ENCODE results near the gene GARIN6. TPM values are rescaled to one million over a fixed set of nuclear protein-coding genes. Genes with fewer than 3 reads are reported as not detected.

Gene GARIN6
- total RNA-seq, 1 experiment from 2014 or later: not detected

- TF ChIP-seq SRF (IDR thresholded peaks at IDR 0.05; ENCODE audit: low read depth) (no peak), CTCF (IDR thresholded peaks at IDR 0.05 in 2 of 3, conservative IDR thresholded peaks at IDR 0.05 in 1 of 3; ENCODE audit: borderline replicate concordance in 1 of 3, insufficient read depth in 1 of 3, low read depth in 2 of 3, low read length in 2 of 3) (0 out of 6 replicates have a peak, but pooled peaks of 1 of the 3 experiments have one; percentile 3), SIN3A (IDR thresholded peaks at IDR 0.05; ENCODE audit: low read depth) (no peak)
- Histone ChIP-seq H3K4me1 (ENCODE audit: control insufficient read depth in 1 of 2, insufficient read depth in 2 of 2, low read length in 2 of 2) (no peaks in the 10 kb centered on the region), H3K79me2 (ENCODE audit: insufficient read depth, low read length) (no peaks in the 10 kb centered on the region), H3K27me3 (ENCODE audit: insufficient read depth, low read length) (peaks cover 8% of the 10 kb centered on the region; the same call in 1 of the 2 replicates), H3K4me3 (replicated peaks in 1 of 2; ENCODE audit: low read depth in 1 of 2, low read length in 2 of 2) (no peak overlapping the region), H2AFZ (ENCODE audit: low read depth, low read length, poor library complexity, severe bottlenecking) (no peak overlapping the region), H3K9me2 (ENCODE audit: insufficient read depth) (no peaks in the 10 kb centered on the region), H3K36me3 (ENCODE audit: control insufficient read depth in 1 of 2, insufficient read depth in 2 of 2, low read length in 2 of 2) (no peaks in the 10 kb centered on the region), H3K27ac (ENCODE audit: low read depth, low read length) (no peak overlapping the region), H3K9ac (ENCODE audit: low read length) (no peak overlapping the region), H4K20me1 (ENCODE audit: insufficient read depth) (no peaks in the 10 kb centered on the region), H3K4me2 (ENCODE audit: low read length) (no peak overlapping the region), H3K9me3 (ENCODE audit: control insufficient read depth in 1 of 2, insufficient read depth in 1 of 2, low read depth in 1 of 2, low read length in 2 of 2) (no peaks in the 10 kb centered on the region)
- ChIA-PET POLR2A (no interaction called here), CTCF (no interaction called here), RAD21 (ENCODE audit: low non-redundant PET in 1 of 2, low total read pairs in 2 of 2, uncharacterized antibody in 2 of 2, unreplicated experiment in 2 of 2) (no interaction called here)
- intact Hi-C loops (cut with micrococcal nuclease): no loop called here
- BruUV-seq (replicated peaks): no TSS peak
- ATAC-seq (no peak), DNase-seq (ENCODE audit: low read depth, low spot score) (no peak)
These were observed 48.8 kb upstream of the GARIN6 start for GRCh38 chr12:99598785-99599184.

DNA sequence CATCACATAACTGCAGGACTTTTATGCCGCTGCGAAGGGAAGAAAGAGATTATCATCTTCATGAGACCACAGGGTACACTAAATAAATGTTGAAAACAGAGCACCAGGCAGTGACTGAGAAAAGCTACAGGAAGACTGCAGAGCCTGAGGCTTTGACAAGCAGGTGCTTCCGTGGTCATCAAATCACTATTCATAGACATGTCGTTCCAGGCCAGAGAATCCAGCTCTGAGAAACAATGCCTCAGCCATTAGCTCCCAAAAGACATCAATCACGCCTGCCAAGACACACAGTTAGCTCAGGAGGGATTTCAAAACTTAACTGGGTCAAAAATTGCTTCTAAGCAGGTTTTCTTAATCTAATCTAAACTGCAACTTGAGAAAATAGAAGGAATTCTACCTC, 47.2 kb upstream of the GARIN6 start:
- H3K4me2 ChIP-seq (ENCODE audit: low read length): no peak overlapping the region
- H3K4me1 ChIP-seq (ENCODE audit: control insufficient read depth in 1 of 2, insufficient read depth in 2 of 2, low read length in 2 of 2): no peaks in the 10 kb centered on the region
- BruUV-seq (replicated peaks): no TSS peak
- RAD21 ChIA-PET (ENCODE audit: low non-redundant PET in 1 of 2, low total read pairs in 2 of 2, uncharacterized antibody in 2 of 2, unreplicated experiment in 2 of 2): no interaction called here
- no peak overlapping the region for H3K27ac ChIP-seq (ENCODE audit: low read depth, low read length)
- H3K9me2 ChIP-seq (ENCODE audit: insufficient read depth): no peaks in the 10 kb centered on the region
- intact Hi-C loops (cut with micrococcal nuclease): no loop called here
- no peaks in the 10 kb centered on the region for H4K20me1 ChIP-seq (ENCODE audit: insufficient read depth)
- ATAC-seq: no peak
- no peaks in the 10 kb centered on the region for H3K9me3 ChIP-seq (ENCODE audit: control insufficient read depth in 1 of 2, insufficient read depth in 1 of 2, low read depth in 1 of 2, low read length in 2 of 2)
- CTCF ChIA-PET: no interaction called here
- no peaks in the 10 kb centered on the region for H3K36me3 ChIP-seq (ENCODE audit: control insufficient read depth in 1 of 2, insufficient read depth in 2 of 2, low read length in 2 of 2)
- POLR2A ChIA-PET: no interaction called here
- no peak overlapping the region for H3K9ac ChIP-seq (ENCODE audit: low read length)
- H2AFZ ChIP-seq (ENCODE audit: low read depth, low read length, poor library complexity, severe bottlenecking): no peak overlapping the region
- no peak overlapping the region for H3K4me3 ChIP-seq (replicated peaks in 1 of 2; ENCODE audit: low read depth in 1 of 2, low read length in 2 of 2)
- no peak for DNase-seq (ENCODE audit: low read depth, low spot score)
- no peaks in the 10 kb centered on the region for H3K79me2 ChIP-seq (ENCODE audit: insufficient read depth, low read length)
- H3K27me3 ChIP-seq (ENCODE audit: insufficient read depth, low read length): peaks cover 8% of the 10 kb centered on the region; the same call in 1 of the 2 replicates
- TF ChIP-seq ELF1 (IDR thresholded peaks at IDR 0.05; ENCODE audit: borderline replicate concordance, low read depth) (no peak), CEBPB (IDR thresholded peaks at IDR 0.05; ENCODE audit: low read depth) (no peak), TCF7L2 (IDR thresholded peaks at IDR 0.05; ENCODE audit: borderline replicate concordance, extremely low read depth, insufficient read depth, insufficient read length) (no peak), CBX3 (IDR thresholded peaks at IDR 0.05; ENCODE audit: low read depth) (no peak), EZH2 (IDR thresholded peaks at IDR 0.05) (no peak), EGR1 (IDR thresholded peaks at IDR 0.05; ENCODE audit: low read depth) (no peak), ZNF274 (IDR thresholded peaks at IDR 0.05; ENCODE audit: low read depth, low read length) (no peak), POLR2AphosphoS5 (IDR thresholded peaks at IDR 0.05; ENCODE audit: low read depth, low read length) (no peak), ZBTB33 (IDR thresholded peaks at IDR 0.05; ENCODE audit: extremely low read depth, insufficient replicate concordance, low read length) (no peak), EZH2phosphoT487 (IDR thresholded peaks at IDR 0.05; ENCODE audit: borderline replicate concordance) (no peak), POLR2A (IDR thresholded peaks at IDR 0.05; ENCODE audit: borderline replicate concordance, extremely low read depth, insufficient read depth, insufficient read length) (no peak), MAX (IDR thresholded peaks at IDR 0.05) (no peak)
- TF ChIP-seq, protein P1, sequence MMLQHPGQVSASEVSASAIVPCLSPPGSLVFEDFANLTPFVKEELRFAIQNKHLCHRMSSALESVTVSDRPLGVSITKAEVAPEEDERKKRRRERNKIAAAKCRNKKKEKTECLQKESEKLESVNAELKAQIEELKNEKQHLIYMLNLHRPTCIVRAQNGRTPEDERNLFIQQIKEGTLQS (IDR thresholded peaks at IDR 0.05): no peak

All from HCT116 (cell line).